Fibroblast of lung (primary cell): ENCODE measurements around the gene SLC17A9. TPM values are rescaled to one million over a fixed set of nuclear protein-coding genes. Genes with fewer than 3 reads are reported as not detected.

Source experiments
- DNase-seq, 2 donors: peaks; one replicate each; pipeline versions ENCODE4 v3.0.0 to v3.0.0-alpha.2; 2010; ENCODE audit warnings: low read depth in 2 of 2
- H2AFZ ChIP-seq: 2 replicates; pipeline ENCODE4 v1.5.1; 2012; ENCODE audit warnings: low read length, control low read depth, inconsistent platforms
- H3K27ac ChIP-seq: 2 replicates; pipeline ENCODE4 v1.5.1; 2011; ENCODE audit warnings: low read length, control low read depth; ENCODE audit not compliant: insufficient read depth
- H3K27me3 ChIP-seq: 2 replicates; pipeline ENCODE4 v1.5.1; 2011; ENCODE audit warnings: mild to moderate bottlenecking, low read length; ENCODE audit not compliant: control insufficient read depth, insufficient read depth
- H3K36me3 ChIP-seq: 2 replicates; pipeline ENCODE4 v1.5.1; 2011; ENCODE audit warnings: low read length; ENCODE audit not compliant: control insufficient read depth, insufficient read depth
- H3K4me1 ChIP-seq: 2 replicates; pipeline ENCODE4 v1.5.1; 2011; ENCODE audit warnings: low read length; ENCODE audit not compliant: control insufficient read depth, insufficient read depth; ENCODE audit errors: extremely low read depth
- H3K4me2 ChIP-seq: 2 replicates; pipeline ENCODE4 v1.5.1; 2011; ENCODE audit warnings: low read length, control low read depth; ENCODE audit not compliant: insufficient read depth; ENCODE audit errors: extremely low read depth
- H3K4me3 ChIP-seq, 4 experiments: fragments of 200-600 bp in 1 of 4; sonication (generic) in 1 of 4; replicated peaks in 1 of 4; 2 replicates each; pipeline ENCODE4 v1.5.1; 2011 to 2016; ENCODE audit warnings: low read length in 4 of 4, low read depth in 3 of 4, mild to moderate bottlenecking in 3 of 4, control low read depth in 2 of 4, inconsistent platforms in 1 of 4, mixed read lengths in 1 of 4; ENCODE audit not compliant: insufficient read depth in 1 of 4; ENCODE audit errors: control extremely low read depth in 1 of 4
- H3K79me2 ChIP-seq: 2 replicates; pipeline ENCODE4 v1.5.1; 2012; ENCODE audit warnings: mild to moderate bottlenecking, low read length, inconsistent platforms; ENCODE audit not compliant: control insufficient read depth, insufficient read depth
- H3K9ac ChIP-seq: 2 replicates; pipeline ENCODE4 v1.5.1; 2011; ENCODE audit warnings: mild to moderate bottlenecking, low read length, control low read depth; ENCODE audit not compliant: insufficient read depth
- H3K9me3 ChIP-seq: 2 replicates; pipeline ENCODE4 v1.5.1; 2012; ENCODE audit warnings: low read depth, low read length; ENCODE audit not compliant: control insufficient read depth, insufficient read depth
- H4K20me1 ChIP-seq: 2 replicates; pipeline ENCODE4 v1.5.1; 2011; ENCODE audit warnings: low read length; ENCODE audit not compliant: control insufficient read depth, insufficient read depth; ENCODE audit errors: extremely low read depth
- CTCF ChIP-seq, 2 donors: IDR thresholded peaks in 1 of 2; conservative IDR thresholded peaks in 1 of 2; 1 replicate in 1 of 2; 2 replicates in 1 of 2; pipeline ENCODE4 v1.5.1; 2011 to 2012; ENCODE audit warnings: low read length in 2 of 2, control low read depth in 1 of 2, inconsistent platforms in 1 of 2, low read depth in 1 of 2, mild to moderate bottlenecking in 1 of 2
- EZH2 ChIP-seq: IDR thresholded peaks from 2 replicates; pipeline ENCODE4 v1.5.1; 2012; ENCODE audit warnings: low read length, control low read depth, mild to moderate bottlenecking; ENCODE audit errors: missing control alignments
- polyA plus RNA-seq, 2 donors: library from polyadenylated mRNA; depleted of rRNA in 1 of 2; stranded (reverse) in 1 of 2; unstranded in 1 of 2; fragments of >200 nt; gene quantifications; 2 replicates each; pipeline ENCODE4 v1.2.1, GENCODE V29; 2011 to 2012; ENCODE audit warnings: missing spikeins in 1 of 2
- total RNA-seq: library from RNA; depleted of rRNA; stranded (reverse); fragments of >200 nt; gene quantifications from 2 replicates; pipeline ENCODE4 v1.2.1, GENCODE V29; 2014

Gene SLC17A9
- total and polyA plus RNA-seq, 2 donors (not counting 1 experiment from before 2014, with no cell fraction given): 6.4 to 6.8 TPM

DNA sequence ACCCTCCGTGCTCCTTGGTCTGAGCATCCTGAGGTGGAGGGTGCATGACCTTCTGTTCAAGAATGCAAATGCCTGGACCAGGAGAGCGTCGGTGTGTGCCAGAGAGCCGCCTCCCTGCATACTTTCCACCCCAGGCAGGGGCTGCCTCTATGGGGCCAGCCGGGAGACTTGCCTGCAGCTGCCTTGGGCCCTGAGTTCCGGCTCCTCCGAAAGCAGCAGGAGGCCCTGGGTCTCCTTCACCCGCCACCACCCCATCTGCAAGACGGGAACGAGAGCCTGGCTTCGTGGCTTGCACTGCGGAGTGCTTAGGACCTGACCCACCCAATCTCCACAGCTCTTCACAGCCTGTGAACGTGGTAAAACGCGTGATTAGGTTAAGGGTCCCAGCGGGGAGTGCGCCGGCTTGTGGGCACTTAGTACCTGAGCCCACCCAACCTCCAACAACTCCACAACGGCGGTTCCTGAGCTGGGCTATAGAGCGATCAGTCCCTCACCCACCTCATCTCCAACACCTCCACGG lies 37.9 kb downstream of the SLC17A9 start:
- no peak overlapping the region for H2AFZ ChIP-seq
- H3K36me3 ChIP-seq: no peaks in the 10 kb centered on the region
- no peaks in the 10 kb centered on the region for H3K79me2 ChIP-seq
- DNase-seq: no peak
- TF ChIP-seq EZH2 (no peak), CTCF (conservative IDR thresholded peaks at IDR 0.05 in 1 of 2, IDR thresholded peaks at IDR 0.05 in 1 of 2; ENCODE audit: low read depth in 1 of 2, low read length in 2 of 2) (no peak)
- H3K4me2 ChIP-seq: no peak overlapping the region
- H3K27me3 ChIP-seq: peaks cover 6% of the 10 kb centered on the region
- H3K4me1 ChIP-seq: no peaks in the 10 kb centered on the region
- no peaks in the 10 kb centered on the region for H3K9me3 ChIP-seq
- H4K20me1 ChIP-seq: no peaks in the 10 kb centered on the region
- H3K27ac ChIP-seq: no peak overlapping the region
- no peak overlapping the region for H3K9ac ChIP-seq
- H3K4me3 ChIP-seq: no peak overlapping the region

GRCh38 chr20:62991196-62991807 lies 38.8 kb downstream of the SLC17A9 start:
- H3K79me2 ChIP-seq: no peaks in the 10 kb centered on the region
- peaks cover 12% of the 10 kb centered on the region for H3K27me3 ChIP-seq
- no peak overlapping the region for H3K4me2 ChIP-seq
- DNase-seq: no peak
- H2AFZ ChIP-seq: no peak overlapping the region
- no peaks in the 10 kb centered on the region for H3K9me3 ChIP-seq
- H3K36me3 ChIP-seq: no peaks in the 10 kb centered on the region
- H3K4me3 ChIP-seq: no peak overlapping the region
- H3K9ac ChIP-seq: no peak overlapping the region
- H3K27ac ChIP-seq: no peak overlapping the region
- H3K4me1 ChIP-seq: no peaks in the 10 kb centered on the region
- H4K20me1 ChIP-seq: no peaks in the 10 kb centered on the region
- TF ChIP-seq CTCF (conservative IDR thresholded peaks at IDR 0.05 in 1 of 2, IDR thresholded peaks at IDR 0.05 in 1 of 2; ENCODE audit: low read depth in 1 of 2, low read length in 2 of 2): no peak
- no peak for TF ChIP-seq EZH2

DNA sequence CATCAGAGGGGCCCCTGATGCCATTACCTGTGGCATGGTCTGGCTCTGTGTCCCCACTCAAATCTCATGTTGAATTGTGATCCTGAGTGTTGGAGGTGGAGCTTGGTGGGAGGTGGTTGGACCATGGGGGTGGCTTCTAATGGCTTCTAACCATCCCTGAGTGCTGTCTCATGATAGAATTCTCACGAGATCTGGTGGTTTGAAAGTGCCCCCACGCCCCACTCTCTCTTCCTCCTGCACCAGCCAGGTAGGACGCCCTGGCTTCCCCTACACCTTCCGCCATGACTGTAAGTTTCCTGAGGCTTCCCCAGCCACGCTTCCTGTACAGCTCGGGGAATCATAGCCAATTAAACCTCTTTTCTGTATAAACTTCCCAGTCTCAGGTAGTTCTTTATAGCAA lies 39.4 kb downstream of the SLC17A9 start:
- no peaks in the 10 kb centered on the region for H3K36me3 ChIP-seq
- H3K4me1 ChIP-seq: no peaks in the 10 kb centered on the region
- DNase-seq: no peak
- no peak overlapping the region for H3K27ac ChIP-seq
- no peaks in the 10 kb centered on the region for H3K9me3 ChIP-seq
- H3K27me3 ChIP-seq: peaks cover 10% of the 10 kb centered on the region
- no peaks in the 10 kb centered on the region for H3K79me2 ChIP-seq
- H3K9ac ChIP-seq: no peak overlapping the region
- H3K4me2 ChIP-seq: no peak overlapping the region
- TF ChIP-seq CTCF (conservative IDR thresholded peaks at IDR 0.05 in 1 of 2, IDR thresholded peaks at IDR 0.05 in 1 of 2; ENCODE audit: low read depth in 1 of 2, low read length in 2 of 2) (no peak), EZH2 (no peak)
- H4K20me1 ChIP-seq: no peaks in the 10 kb centered on the region
- no peak overlapping the region for H3K4me3 ChIP-seq
- no peak overlapping the region for H2AFZ ChIP-seq
